Femur (tissue), 1 donor: Measurements from ENCODE around the gene FMO2.

Source experiments
- DNase-seq: peaks from one replicate; pipeline ENCODE4 v3.0.0-alpha.2; 2017

FMO2 gene

GRCh38 chr1:171258943-171259342 is 73.8 kb downstream of the FMO2 start:
- no peak for DNase-seq
